ENCODE data around the gene SAGE1. TPM values are rescaled to one million over a fixed set of nuclear protein-coding genes. Genes with fewer than 3 reads are reported as not detected.
A peak's percentile ranks its signal among the peaks of the same experiment; 100 is the strongest.

SAGE1 gene
- total and polyA plus RNA-seq, 9 of the 15 experiments (the other 6 are each of a cell fraction or from before 2014, with no cell fraction given): 14.6 to 79.2 (median 29.3) TPM

- ChIA-PET POLR2A (interaction anchor here (0.6 to 1.0 kb wide), 3 partner anchors 19 to 519 kb away, joined by 3 to 5 read pairs (median 3); partner anchors contain the start of genes CT45A10 and SAGE1), CTCF (ENCODE audit: low intra/inter-chr PET ratio) (no interaction called here)
- no TSS peak for BruUV-seq (replicated peaks)
- H3K9ac ChIP-seq (ENCODE audit: insufficient read depth in 1 of 2, low read depth in 2 of 2, low read length in 2 of 2): no peak overlapping the region; a peak in 1 of 4 replicates
- H3K4me3 ChIP-seq: no peak overlapping the region
- H4K20me1 ChIP-seq (replicated peaks; ENCODE audit: control insufficient read depth, insufficient read depth, low read length): no peaks in the 10 kb centered on the region
- FAIRE-seq: peak; percentile 92
- DNase-seq (ENCODE audit: extremely low read depth in 1 of 4, low spot score in 3 of 4): peak; percentile 18 to 79 (median 36)
- no peaks in the 10 kb centered on the region for H3K79me2 ChIP-seq (ENCODE audit: control insufficient read depth, insufficient read depth, low read length)
- no peaks in the 10 kb centered on the region for H3K9me1 ChIP-seq (ENCODE audit: control insufficient read depth, insufficient read depth, low read length)
- peaks cover 4 to 12% of the 10 kb centered on the region in 2 experiments; a peak in 3 of 5 replicates for H3K4me1 ChIP-seq (replicated peaks in 1 of 2; ENCODE audit: control insufficient read depth in 2 of 2, insufficient read depth in 2 of 2, low read length in 2 of 2)
- intact Hi-C loops (cut with micrococcal nuclease): no loop called here
- 3% methylated on average over 5 of the region's 5 CpGs for WGBS (ENCODE audit: insufficient coverage, low coverage, missing lambda C conversion rate)
- H3K27ac ChIP-seq (ENCODE audit: extremely low read depth, low read depth, low read length): no peak overlapping the region; the same call in 2 of the 3 replicates
- no peaks in the 10 kb centered on the region for H3K9me3 ChIP-seq (replicated peaks; ENCODE audit: control insufficient read depth, insufficient read depth, low read depth, low read length)
- H3K4me2 ChIP-seq (ENCODE audit: insufficient read depth, low read length): peak overlapping the region; percentile 53
- no peaks in the 10 kb centered on the region for H3K27me3 ChIP-seq (ENCODE audit: control insufficient read depth in 2 of 2, insufficient read depth in 2 of 2, low read length in 2 of 2)
- in situ Hi-C loops (cut with MboI): no loop called here
- no peak overlapping the region for H2AFZ ChIP-seq (ENCODE audit: low read depth, low read length)
- peaks cover 30% of the 10 kb centered on the region; the same call in 2 of the 3 replicates for H3K36me3 ChIP-seq (ENCODE audit: control insufficient read depth, insufficient read depth, low read length)
- ATAC-seq: peak; percentile 91
- TF ChIP-seq DIDO1 (tag; IDR thresholded peaks at IDR 0.05; ENCODE audit: low read depth): no peak
- peak; percentile 83 for TF ChIP-seq ZEB2 (IDR thresholded peaks at IDR 0.05)
- TF ChIP-seq KLF1 (tag; IDR thresholded peaks at IDR 0.05): no peak
- no peak for TF ChIP-seq COPS2 (conservative IDR thresholded peaks at IDR 0.05)
- no peak for TF ChIP-seq ZBTB33 (CRISPR knock-in tag; IDR thresholded peaks at IDR 0.05)
- peak; percentile 24; the same call in 1 of the 2 replicates for TF ChIP-seq RAD51 (IDR thresholded peaks at IDR 0.05; ENCODE audit: borderline replicate concordance, low read depth)
- no peak for TF ChIP-seq ILK (tag; IDR thresholded peaks at IDR 0.05; ENCODE audit: borderline replicate concordance, low read depth)
- no peak for TF ChIP-seq ZNF408 (CRISPR knock-in tag; IDR thresholded peaks at IDR 0.05; ENCODE audit: low read depth)
- peak; percentile 72; the same call in 1 of the 2 replicates for TF ChIP-seq KHSRP (IDR thresholded peaks at IDR 0.05)
- TF ChIP-seq MXD1 (CRISPR knock-in tag; IDR thresholded peaks at IDR 0.05; ENCODE audit: borderline replicate concordance, poor library complexity, severe bottlenecking): no peak
- 0 out of 2 replicates have a peak, but pooled peaks have one; percentile 47 for TF ChIP-seq HLTF (IDR thresholded peaks at IDR 0.05)
- no peak for TF ChIP-seq ZNF280A (IDR thresholded peaks at IDR 0.05; ENCODE audit: low read depth, partially characterized antibody)
- TF ChIP-seq TAF15 (IDR thresholded peaks at IDR 0.05; ENCODE audit: low read depth, low read length): no peak
- TF ChIP-seq NONO (IDR thresholded peaks at IDR 0.05; ENCODE audit: low read depth in 2 of 2, low read length in 1 of 2): 0 out of 4 replicates have a peak, but pooled peaks of 1 of the 2 experiments have one; percentile 48
- no peak for TF ChIP-seq SNAPC5 (CRISPR knock-in tag; IDR thresholded peaks at IDR 0.05)
- TF ChIP-seq XRCC3 (IDR thresholded peaks at IDR 0.05): no peak
- no peak for TF ChIP-seq ZBTB26 (CRISPR knock-in tag; IDR thresholded peaks at IDR 0.05)
- TF ChIP-seq ZNF507 (tag; conservative IDR thresholded peaks at IDR 0.05): no peak
These were observed 20.9 kb downstream of the SAGE1 start for GRCh38 chrX:135914404-135914803.
